GM04503 (cell line): ENCODE data around the gene C11orf87.

Experiments
- DNase-seq: peaks from one replicate; pipeline ENCODE4 v3.0.0-alpha.2; 2012; ENCODE audit warnings: low read depth

The C11orf87 gene

GRCh38 chr11:109443052-109443451, 21.1 kb downstream of the C11orf87 start:
- no peak for DNase-seq

GRCh38 chr11:109454857-109455256, 32.9 kb downstream of the C11orf87 start:
- DNase-seq = no peak
